ENCODE measurements around the gene ASIC2. TPM values are rescaled to one million over a fixed set of nuclear protein-coding genes. Genes with fewer than 3 reads are reported as not detected.

Gene ASIC2
- total RNA-seq, 1 experiment from 2014 or later: 0.74 TPM

GRCh38 chr17:33287096-33287725, 5.9 kb downstream of the ASIC2 start:
- no peak overlapping the region for H4K91ac ChIP-seq (ENCODE audit: insufficient read length, low read depth, low read length)
- Mint-ChIP-seq H3K9me3 (peaks cover 0 to 2% of the 10 kb centered on the region in 2 experiments; a peak in 1 of 5 replicates), H3K27ac (no peak overlapping the region), H3K36me3 (ENCODE audit: insufficient read depth in 1 of 3, low read depth in 3 of 3) (no peaks in the 10 kb centered on the region; a peak in 2 of 7 replicates), H3K27me3 (ENCODE audit: low read depth) (peaks cover 71% of the 10 kb centered on the region), H3K4me1 (peaks cover 8 to 9% of the 10 kb centered on the region in 2 experiments), H3K4me3 (no peak overlapping the region)
- no peak overlapping the region for H2AK5ac ChIP-seq (ENCODE audit: insufficient read length, low read length)
- H3K9ac ChIP-seq (ENCODE audit: extremely low read depth, insufficient read length, low read length): no peak overlapping the region
- H2BK20ac ChIP-seq (ENCODE audit: low read depth, low read length, poor library complexity, severe bottlenecking): no peak overlapping the region
- no peak overlapping the region for H3K14ac ChIP-seq (ENCODE audit: insufficient read depth, low read length)
- H2BK5ac ChIP-seq (ENCODE audit: insufficient read length, low read length): no peak overlapping the region
- no peak overlapping the region for H3K18ac ChIP-seq (ENCODE audit: insufficient read length, low read depth, low read length)
- H3K79me2 ChIP-seq (ENCODE audit: insufficient read depth, low read length): no peaks in the 10 kb centered on the region
- H3T11ph ChIP-seq (ENCODE audit: low read length): no peak overlapping the region
- H4K20me1 ChIP-seq (ENCODE audit: control insufficient read depth, insufficient read depth, insufficient read length): no peaks in the 10 kb centered on the region
- H2AFZ ChIP-seq (ENCODE audit: low read length): no peak overlapping the region
- H2BK15ac ChIP-seq (ENCODE audit: low read depth, low read length): no peak overlapping the region
- WGBS (ENCODE audit: extremely low coverage, insufficient read length, low lambda C conversion rate): no CpG with 5 or more reads among the region's 3 CpGs
- no peak overlapping the region for H3K23ac ChIP-seq (ENCODE audit: insufficient read length, low read depth, low read length)
- H3K4ac ChIP-seq (ENCODE audit: low read depth, low read length): no peak overlapping the region
- no peak overlapping the region for H3K27ac ChIP-seq (ENCODE audit: insufficient read length, low read depth, low read length)
- H3K23me2 ChIP-seq (ENCODE audit: insufficient read length, low read depth, low read length, poor library complexity, severe bottlenecking): peaks cover 4% of the 10 kb centered on the region
- no peaks in the 10 kb centered on the region for H3K79me1 ChIP-seq (ENCODE audit: insufficient read depth, low read depth, low read length, poor library complexity, severe bottlenecking)
- TF ChIP-seq CTCF (conservative IDR thresholded peaks at IDR 0.05): no peak
- no peaks in the 10 kb centered on the region for H3K4me1 ChIP-seq (ENCODE audit: insufficient read depth, low read length)
- H3K56ac ChIP-seq (ENCODE audit: insufficient read length, low read depth, low read length): no peak overlapping the region
- H4K5ac ChIP-seq (ENCODE audit: insufficient read length, low read depth, low read length): no peak overlapping the region
- H3K9me3 ChIP-seq (ENCODE audit: control insufficient read depth, low read depth, low read length): no peaks in the 10 kb centered on the region
- H2BK120ac ChIP-seq (ENCODE audit: low read depth, low read length, poor library complexity, severe bottlenecking): no peak overlapping the region
- H3K27me3 ChIP-seq (ENCODE audit: insufficient read depth, low read length): peaks cover 18% of the 10 kb centered on the region; the same call in 1 of the 2 replicates
- no peak overlapping the region for H4K8ac ChIP-seq (replicated peaks; ENCODE audit: insufficient read length, low read depth, low read length)
- H3K4me2 ChIP-seq (ENCODE audit: insufficient read depth, insufficient read length, low read length): no peak overlapping the region
- no peak for DNase-seq
- no peak overlapping the region for H2BK12ac ChIP-seq (ENCODE audit: insufficient read length, low read depth, low read length)

Measured in H9 (cell line).